Measurements from ENCODE around the gene HOXC13. TPM values are rescaled to one million over a fixed set of nuclear protein-coding genes. Genes with fewer than 3 reads are reported as not detected.

Gene HOXC13
- total and polyA plus RNA-seq, 2 experiments from 2014 or later, result 0.10 TPM; not detected in 1

GRCh38 chr12:53986686-53987483 lies 48.3 kb downstream of the HOXC13 start:
- H2AFZ ChIP-seq, result no peak overlapping the region
- ATAC-seq (no peak), DNase-seq (ENCODE audit: low spot score) (no peak)
- no peak overlapping the region for H3K27ac ChIP-seq (ENCODE audit: low read depth)
- peaks cover 52% of the 10 kb centered on the region for H3F3A ChIP-seq (replicated peaks; ENCODE audit: low read depth)
- H3K27me3 ChIP-seq (ENCODE audit: insufficient read depth), result peaks cover 98% of the 10 kb centered on the region
- Mint-ChIP-seq H3K27ac (no peak overlapping the region), H3K9me3 (peaks cover 5% of the 10 kb centered on the region; the same call in 2 of the 3 replicates), H3K4me3 (peak overlapping the region; percentile 59; the same call in 2 of the 3 replicates), H3K36me3 (ENCODE audit: low read depth) (no peaks in the 10 kb centered on the region; the same call in 2 of the 3 replicates), H3K4me1 (peaks cover 36% of the 10 kb centered on the region), H3K27me3 (ENCODE audit: insufficient read depth, low read depth, poor library complexity) (peaks cover 100% of the 10 kb centered on the region)
- no peaks in the 10 kb centered on the region for H3K79me2 ChIP-seq (replicated peaks; ENCODE audit: insufficient read depth)
- H3K9me2 ChIP-seq (ENCODE audit: insufficient read depth), result no peaks in the 10 kb centered on the region
- H4K20me1 ChIP-seq (replicated peaks; ENCODE audit: insufficient read depth), result peaks cover 35% of the 10 kb centered on the region
- peak overlapping the region; percentile 74; the same call in 1 of the 2 replicates for H3K4me2 ChIP-seq
- H3K36me3 ChIP-seq (ENCODE audit: insufficient read depth), result no peaks in the 10 kb centered on the region
- peaks cover 58% of the 10 kb centered on the region for H3K4me1 ChIP-seq (ENCODE audit: insufficient read depth)
- H3K4me3 ChIP-seq, result peak overlapping the region; percentile 44; the same call in 1 of the 2 replicates
- no peak for TF ChIP-seq NANOG (IDR thresholded peaks at IDR 0.05; ENCODE audit: borderline replicate concordance)
- peak; percentile 64 for TF ChIP-seq EZH2 (IDR thresholded peaks at IDR 0.05; ENCODE audit: low read depth, unreplicated experiment)

- TF ChIP-seq CREB1 (CRISPR knock-in tag; IDR thresholded peaks at IDR 0.05; ENCODE audit: low read depth), result no peak
- peak; percentile 77 for TF ChIP-seq EZH2 (IDR thresholded peaks at IDR 0.05; ENCODE audit: low read depth, unreplicated experiment)
- TF ChIP-seq JUNB (IDR thresholded peaks at IDR 0.05; ENCODE audit: unreplicated experiment), result no peak
- no peak for TF ChIP-seq CTCF (conservative IDR thresholded peaks at IDR 0.05; ENCODE audit: low read depth in 2 of 2)
- TF ChIP-seq EZH2phosphoT487 (IDR thresholded peaks at IDR 0.05; ENCODE audit: unreplicated experiment), result peak; percentile 63
- Histone ChIP-seq H3K9me2 (ENCODE audit: insufficient read depth) (no peaks in the 10 kb centered on the region), H3K36me3 (ENCODE audit: insufficient read depth) (no peaks in the 10 kb centered on the region), H3K4me1 (ENCODE audit: insufficient read depth) (peaks cover 50% of the 10 kb centered on the region), H3K4me2 (no peak overlapping the region), H3K4me3 (no peak overlapping the region), H3K79me2 (replicated peaks; ENCODE audit: insufficient read depth) (no peaks in the 10 kb centered on the region), H3F3A (replicated peaks; ENCODE audit: low read depth) (peaks cover 46% of the 10 kb centered on the region), H2AFZ (no peak overlapping the region), H3K27me3 (ENCODE audit: insufficient read depth) (peaks cover 98% of the 10 kb centered on the region), H4K20me1 (replicated peaks; ENCODE audit: insufficient read depth) (peaks cover 34% of the 10 kb centered on the region), H3K27ac (ENCODE audit: low read depth) (no peak overlapping the region)
- Mint-ChIP-seq H3K4me1 (peaks cover 36% of the 10 kb centered on the region), H3K9me3 (peaks cover 5% of the 10 kb centered on the region; the same call in 2 of the 3 replicates), H3K27me3 (ENCODE audit: insufficient read depth, low read depth, poor library complexity) (peaks cover 100% of the 10 kb centered on the region), H3K27ac (no peak overlapping the region), H3K36me3 (ENCODE audit: low read depth) (no peaks in the 10 kb centered on the region; the same call in 2 of the 3 replicates), H3K4me3 (no peak overlapping the region; the same call in 2 of the 3 replicates)
- DNase-seq (ENCODE audit: low spot score), result no peak
- ATAC-seq, result no peak
Measured at GRCh38 chr12:53987787-53988230, 49.2 kb downstream of the HOXC13 start.

Data from GM23338 (cell line).